ENCODE results near the gene PBX1.

The PBX1 gene

DNA sequence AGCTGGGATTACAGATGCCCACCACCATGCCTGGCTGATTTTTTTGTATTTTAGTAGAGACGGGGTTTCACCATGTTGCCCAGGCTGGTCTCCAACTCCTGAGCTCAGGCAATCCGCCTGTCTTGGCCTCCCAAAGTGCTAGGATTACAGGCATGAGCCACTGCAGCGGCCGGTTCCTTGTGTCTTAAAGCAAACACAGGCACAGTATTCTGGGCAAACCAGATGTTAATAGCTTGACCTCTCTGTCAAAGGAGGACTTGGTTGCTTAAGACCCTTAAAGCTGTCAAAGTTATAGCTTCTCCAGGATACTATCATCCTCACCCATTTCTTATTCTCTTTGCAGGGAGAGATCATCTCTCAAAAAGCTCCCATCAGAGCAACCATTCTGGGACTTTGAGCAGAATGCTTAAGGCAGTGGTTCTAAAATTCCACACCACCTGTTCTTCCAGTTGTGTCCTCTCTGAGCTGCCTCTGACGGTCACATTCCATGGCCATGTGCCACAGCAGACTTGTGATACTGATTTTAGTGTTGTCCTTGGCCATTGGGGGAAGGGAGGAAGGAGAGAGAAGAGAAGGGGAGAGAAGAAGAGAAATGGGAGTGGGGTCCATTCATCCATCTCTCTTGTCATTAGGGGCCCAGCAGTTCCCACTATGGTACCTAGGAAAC, 81.8 kb downstream of the PBX1 start:
- H3K4me1 ChIP-seq (ENCODE audit: control insufficient read depth, low read length) = no peaks in the 10 kb centered on the region
- no peaks in the 10 kb centered on the region for H4K20me1 ChIP-seq (ENCODE audit: control insufficient read depth, insufficient read depth, low read depth, low read length)
- no peak overlapping the region for H3K4me3 ChIP-seq (ENCODE audit: low read length)
- no peaks in the 10 kb centered on the region for H3K79me2 ChIP-seq (ENCODE audit: control insufficient read depth, low read length)
- no peaks in the 10 kb centered on the region for H3F3A ChIP-seq (ENCODE audit: control insufficient read depth, insufficient read depth)
- H3K27ac ChIP-seq (ENCODE audit: low read depth, low read length) = no peak overlapping the region
- no peaks in the 10 kb centered on the region for H3K36me3 ChIP-seq (ENCODE audit: control insufficient read depth, low read length)
- no peaks in the 10 kb centered on the region for H3K27me3 ChIP-seq (ENCODE audit: control insufficient read depth, low read length)
- H3K9me2 ChIP-seq (replicated peaks; ENCODE audit: control insufficient read depth, low read length) = no peaks in the 10 kb centered on the region
- H3K4me2 ChIP-seq (ENCODE audit: low read length) = no peak overlapping the region
- TF ChIP-seq CTCF (IDR thresholded peaks at IDR 0.05; ENCODE audit: low read depth, low read length, poor library complexity, severe bottlenecking) = no peak
- no peak for TF ChIP-seq EZH2phosphoT487 (IDR thresholded peaks at IDR 0.05; ENCODE audit: borderline replicate concordance, low read length)
- H3K9me3 ChIP-seq (ENCODE audit: control insufficient read depth, insufficient read depth, low read length) = no peaks in the 10 kb centered on the region

DNA sequence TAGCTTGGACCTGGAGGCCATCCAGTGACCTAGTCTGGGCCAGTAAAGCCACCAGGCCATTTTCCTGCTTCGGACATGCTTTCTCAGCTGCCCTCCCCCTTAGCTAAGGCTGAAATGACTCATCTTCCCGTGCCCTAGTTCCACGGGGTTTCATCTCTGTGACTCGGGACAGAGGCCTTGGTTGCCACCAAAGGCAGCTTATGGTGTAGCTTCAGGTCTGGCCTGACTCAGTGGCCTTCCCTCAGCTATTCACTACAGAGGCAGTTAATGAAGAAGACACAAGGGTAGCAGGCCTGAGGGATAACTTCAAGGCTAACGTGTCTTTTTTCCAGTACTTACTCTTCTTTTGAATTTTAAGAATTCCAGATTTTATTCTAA, 82.4 kb downstream of the PBX1 start:
- Histone ChIP-seq H3K36me3 (ENCODE audit: control insufficient read depth, low read length) (no peaks in the 10 kb centered on the region), H4K20me1 (ENCODE audit: control insufficient read depth, insufficient read depth, low read depth, low read length) (no peaks in the 10 kb centered on the region), H3K27me3 (ENCODE audit: control insufficient read depth, low read length) (no peaks in the 10 kb centered on the region), H3F3A (ENCODE audit: control insufficient read depth, insufficient read depth) (no peaks in the 10 kb centered on the region), H3K9me2 (replicated peaks; ENCODE audit: control insufficient read depth, low read length) (no peaks in the 10 kb centered on the region), H3K4me1 (ENCODE audit: control insufficient read depth, low read length) (no peaks in the 10 kb centered on the region), H3K27ac (ENCODE audit: low read depth, low read length) (no peak overlapping the region), H3K4me2 (ENCODE audit: low read length) (no peak overlapping the region), H3K9me3 (ENCODE audit: control insufficient read depth, insufficient read depth, low read length) (no peaks in the 10 kb centered on the region), H3K79me2 (ENCODE audit: control insufficient read depth, low read length) (no peaks in the 10 kb centered on the region), H3K4me3 (ENCODE audit: low read length) (no peak overlapping the region)
- TF ChIP-seq CTCF (IDR thresholded peaks at IDR 0.05; ENCODE audit: low read depth, low read length, poor library complexity, severe bottlenecking) (no peak), EZH2phosphoT487 (IDR thresholded peaks at IDR 0.05; ENCODE audit: borderline replicate concordance, low read length) (no peak)

DNA sequence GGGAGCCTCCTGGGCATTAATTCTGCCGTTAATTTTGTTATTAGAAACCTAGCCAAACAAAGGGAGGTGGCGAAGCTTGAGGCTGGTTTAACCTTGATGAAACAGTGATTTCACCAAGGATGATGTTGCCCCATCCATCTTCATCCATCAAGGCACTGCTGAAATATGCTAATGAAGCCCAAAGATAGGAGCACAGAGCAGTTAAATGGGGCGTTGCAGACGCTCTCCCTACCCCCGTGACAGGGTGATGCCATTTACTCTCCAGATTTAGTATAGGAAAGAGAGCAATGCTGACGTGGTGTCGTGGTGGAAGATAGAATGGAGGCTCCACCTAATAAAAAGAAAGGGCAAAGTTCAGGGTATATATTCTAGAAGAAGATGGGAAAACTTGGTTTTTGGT, 84.0 kb downstream of the PBX1 start:
- H4K20me1 ChIP-seq (ENCODE audit: control insufficient read depth, insufficient read depth, low read depth, low read length) = no peaks in the 10 kb centered on the region
- no peaks in the 10 kb centered on the region for H3K79me2 ChIP-seq (ENCODE audit: control insufficient read depth, low read length)
- H3K9me3 ChIP-seq (ENCODE audit: control insufficient read depth, insufficient read depth, low read length) = no peaks in the 10 kb centered on the region
- H3K4me3 ChIP-seq (ENCODE audit: low read length) = no peak overlapping the region
- H3K27me3 ChIP-seq (ENCODE audit: control insufficient read depth, low read length) = no peaks in the 10 kb centered on the region
- no peaks in the 10 kb centered on the region for H3F3A ChIP-seq (ENCODE audit: control insufficient read depth, insufficient read depth)
- no peak overlapping the region for H3K4me2 ChIP-seq (ENCODE audit: low read length)
- H3K27ac ChIP-seq (ENCODE audit: low read depth, low read length) = no peak overlapping the region
- no peak for TF ChIP-seq CTCF (IDR thresholded peaks at IDR 0.05; ENCODE audit: low read depth, low read length, poor library complexity, severe bottlenecking)
- no peak for TF ChIP-seq EZH2phosphoT487 (IDR thresholded peaks at IDR 0.05; ENCODE audit: borderline replicate concordance, low read length)
- H3K9me2 ChIP-seq (replicated peaks; ENCODE audit: control insufficient read depth, low read length) = no peaks in the 10 kb centered on the region
- H3K4me1 ChIP-seq (ENCODE audit: control insufficient read depth, low read length) = no peaks in the 10 kb centered on the region
- no peaks in the 10 kb centered on the region for H3K36me3 ChIP-seq (ENCODE audit: control insufficient read depth, low read length)

All from DOHH2 (cell line).